Parathyroid adenoma (tissue), 2 donors: ENCODE data around the gene CHRDL2.

Experiments used
- H2AFZ ChIP-seq: fragments of 300-600 bp; sonication (generic); one replicate; pipeline ENCODE4 v1.7.0; 2017; ENCODE audit warnings: antibody characterized with exemption, mild to moderate bottlenecking
- H3K27ac ChIP-seq: fragments of 300-600 bp; sonication (generic); one replicate; pipeline ENCODE4 v1.7.0; 2017
- H3K27me3 ChIP-seq: fragments of 300-600 bp; sonication (generic); one replicate; pipeline ENCODE4 v1.7.0; 2017; ENCODE audit warnings: low read length; ENCODE audit not compliant: control insufficient read depth, insufficient read depth
- H3K36me3 ChIP-seq: fragments of 300-600 bp; sonication (generic); one replicate; pipeline ENCODE4 v1.7.0; 2017; ENCODE audit warnings: low read length; ENCODE audit not compliant: control insufficient read depth, insufficient read depth
- H3K4me1 ChIP-seq: fragments of 300-600 bp; sonication (generic); one replicate; pipeline ENCODE4 v1.7.0; 2017; ENCODE audit warnings: control low read depth
- H3K4me2 ChIP-seq: fragments of 300-600 bp; sonication (generic); one replicate; pipeline ENCODE4 v1.7.0; 2017; ENCODE audit warnings: low read length
- H3K4me3 ChIP-seq: fragments of 300-600 bp; sonication (generic); one replicate; pipeline ENCODE4 v1.7.0; 2017; ENCODE audit warnings: low read depth, low read length
- H3K79me2 ChIP-seq: fragments of 300-600 bp; sonication (generic); one replicate; pipeline ENCODE4 v1.7.0; 2017; ENCODE audit warnings: control low read depth
- H3K9ac ChIP-seq: fragments of 300-600 bp; sonication (generic); one replicate; pipeline ENCODE4 v1.7.0; 2017; ENCODE audit warnings: mild to moderate bottlenecking
- H3K9me3 ChIP-seq: fragments of 300-600 bp; sonication (generic); one replicate; pipeline ENCODE4 v1.7.0; 2017; ENCODE audit warnings: low read length; ENCODE audit not compliant: control insufficient read depth
- TF ChIP-seq, protein P1 (sequence below): fragments of 300-600 bp; sonication (generic); IDR thresholded peaks from one replicate; pipeline ENCODE4 v1.7.0; 2017; ENCODE audit warnings: antibody characterized with exemption, mild to moderate bottlenecking
- donor health status: primary hyperparathyroidism.

CHRDL2 gene

DNA sequence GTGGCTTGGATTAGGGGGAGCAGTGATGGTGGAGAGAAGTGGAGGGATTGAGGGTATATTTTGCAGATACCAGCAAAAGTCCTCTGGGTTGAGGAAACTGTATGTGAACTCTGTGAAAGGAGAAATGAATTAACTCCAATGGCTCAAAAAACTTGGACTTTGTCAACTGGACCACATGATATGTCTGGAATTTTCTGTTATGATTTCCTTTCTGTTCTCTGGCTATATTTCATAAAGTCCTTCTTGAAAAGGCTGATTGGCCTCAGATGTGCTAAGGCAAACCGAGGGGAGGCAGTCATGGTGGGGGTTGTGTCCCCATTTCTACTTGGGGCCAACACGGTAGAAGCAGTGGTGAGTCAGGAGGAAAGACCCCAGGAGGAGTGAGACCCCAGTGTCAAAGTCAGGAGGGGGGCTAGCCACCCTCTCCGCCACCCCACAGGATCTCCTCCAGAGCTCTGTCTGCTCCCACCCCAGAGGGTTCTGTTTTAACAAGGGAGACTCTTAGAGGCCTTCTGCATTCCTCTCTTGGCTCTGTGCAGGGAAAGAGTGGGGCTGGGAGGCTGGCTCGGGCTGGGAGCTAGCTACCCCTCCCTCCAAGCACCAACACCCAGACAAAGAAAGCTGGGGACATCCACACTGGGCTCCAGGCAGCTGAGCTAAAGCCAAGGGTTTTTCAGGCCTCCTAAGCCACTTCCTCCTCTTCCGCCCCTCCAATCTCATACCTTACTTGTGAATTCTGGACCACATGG, 13.8 kb downstream of the CHRDL2 start:
- no peak overlapping the region for H3K4me3 ChIP-seq
- no peak overlapping the region for H3K4me2 ChIP-seq
- no peak overlapping the region for H3K27ac ChIP-seq
- no peaks in the 10 kb centered on the region for H3K36me3 ChIP-seq
- H3K9me3 ChIP-seq = no peaks in the 10 kb centered on the region
- TF ChIP-seq, protein P1, sequence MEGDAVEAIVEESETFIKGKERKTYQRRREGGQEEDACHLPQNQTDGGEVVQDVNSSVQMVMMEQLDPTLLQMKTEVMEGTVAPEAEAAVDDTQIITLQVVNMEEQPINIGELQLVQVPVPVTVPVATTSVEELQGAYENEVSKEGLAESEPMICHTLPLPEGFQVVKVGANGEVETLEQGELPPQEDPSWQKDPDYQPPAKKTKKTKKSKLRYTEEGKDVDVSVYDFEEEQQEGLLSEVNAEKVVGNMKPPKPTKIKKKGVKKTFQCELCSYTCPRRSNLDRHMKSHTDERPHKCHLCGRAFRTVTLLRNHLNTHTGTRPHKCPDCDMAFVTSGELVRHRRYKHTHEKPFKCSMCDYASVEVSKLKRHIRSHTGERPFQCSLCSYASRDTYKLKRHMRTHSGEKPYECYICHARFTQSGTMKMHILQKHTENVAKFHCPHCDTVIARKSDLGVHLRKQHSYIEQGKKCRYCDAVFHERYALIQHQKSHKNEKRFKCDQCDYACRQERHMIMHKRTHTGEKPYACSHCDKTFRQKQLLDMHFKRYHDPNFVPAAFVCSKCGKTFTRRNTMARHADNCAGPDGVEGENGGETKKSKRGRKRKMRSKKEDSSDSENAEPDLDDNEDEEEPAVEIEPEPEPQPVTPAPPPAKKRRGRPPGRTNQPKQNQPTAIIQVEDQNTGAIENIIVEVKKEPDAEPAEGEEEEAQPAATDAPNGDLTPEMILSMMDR = no peak
- H3K9ac ChIP-seq = no peak overlapping the region
- no peak overlapping the region for H2AFZ ChIP-seq
- H3K4me1 ChIP-seq = no peaks in the 10 kb centered on the region
- no peaks in the 10 kb centered on the region for H3K79me2 ChIP-seq
- H3K27me3 ChIP-seq = no peaks in the 10 kb centered on the region

DNA sequence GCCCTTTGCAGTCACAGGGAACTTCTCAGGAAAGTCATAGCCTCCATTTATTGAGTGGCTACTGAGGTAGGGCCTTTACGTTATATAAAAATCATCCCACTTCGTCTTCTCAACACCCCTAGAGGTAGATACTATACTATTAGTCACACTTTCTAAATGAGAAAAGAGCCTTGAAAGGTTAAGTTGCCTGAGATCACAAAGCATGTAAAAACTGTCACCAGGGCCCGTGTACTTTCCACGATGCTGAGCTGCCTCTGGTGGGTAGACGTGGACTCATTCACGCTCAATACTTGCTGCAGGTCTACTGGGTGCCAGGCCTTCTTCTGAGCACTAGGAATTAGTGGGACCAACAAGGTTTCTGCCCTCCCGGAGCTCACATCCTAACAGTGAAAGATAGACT, 16.3 kb downstream of the CHRDL2 start:
- Histone ChIP-seq H3K9ac (no peak overlapping the region), H3K4me2 (no peak overlapping the region), H3K4me3 (no peak overlapping the region), H3K27ac (no peak overlapping the region), H2AFZ (no peak overlapping the region), H3K9me3 (no peaks in the 10 kb centered on the region), H3K27me3 (no peaks in the 10 kb centered on the region), H3K4me1 (no peaks in the 10 kb centered on the region), H3K79me2 (no peaks in the 10 kb centered on the region), H3K36me3 (no peaks in the 10 kb centered on the region)
- TF ChIP-seq, protein P1 = no peak

DNA sequence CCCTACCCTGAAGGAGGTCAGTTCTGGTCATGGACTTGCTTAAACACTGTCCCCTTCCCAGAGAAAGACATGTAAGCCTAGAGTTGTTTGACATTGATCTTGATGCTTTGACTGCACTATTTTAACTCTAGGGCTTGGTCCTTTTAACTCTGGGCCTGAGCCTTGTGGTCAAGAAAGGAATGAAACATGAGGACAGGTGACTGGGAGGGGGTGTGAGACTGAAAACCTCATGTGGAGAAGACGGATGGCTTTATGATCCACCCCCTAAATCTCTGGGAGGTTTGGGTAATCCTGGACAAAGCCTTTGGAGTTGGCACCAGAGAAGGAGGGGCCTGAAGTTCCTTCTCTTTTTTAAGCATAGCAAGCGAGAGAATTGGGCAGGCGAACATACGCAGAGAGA, 17.5 kb downstream of the CHRDL2 start:
- Histone ChIP-seq H3K79me2 (no peaks in the 10 kb centered on the region), H3K4me1 (no peaks in the 10 kb centered on the region), H3K36me3 (no peaks in the 10 kb centered on the region), H3K27ac (no peak overlapping the region), H2AFZ (no peak overlapping the region), H3K4me3 (no peak overlapping the region), H3K9ac (no peak overlapping the region), H3K4me2 (no peak overlapping the region), H3K9me3 (no peaks in the 10 kb centered on the region), H3K27me3 (no peaks in the 10 kb centered on the region)
- TF ChIP-seq, protein P1 = no peak

DNA sequence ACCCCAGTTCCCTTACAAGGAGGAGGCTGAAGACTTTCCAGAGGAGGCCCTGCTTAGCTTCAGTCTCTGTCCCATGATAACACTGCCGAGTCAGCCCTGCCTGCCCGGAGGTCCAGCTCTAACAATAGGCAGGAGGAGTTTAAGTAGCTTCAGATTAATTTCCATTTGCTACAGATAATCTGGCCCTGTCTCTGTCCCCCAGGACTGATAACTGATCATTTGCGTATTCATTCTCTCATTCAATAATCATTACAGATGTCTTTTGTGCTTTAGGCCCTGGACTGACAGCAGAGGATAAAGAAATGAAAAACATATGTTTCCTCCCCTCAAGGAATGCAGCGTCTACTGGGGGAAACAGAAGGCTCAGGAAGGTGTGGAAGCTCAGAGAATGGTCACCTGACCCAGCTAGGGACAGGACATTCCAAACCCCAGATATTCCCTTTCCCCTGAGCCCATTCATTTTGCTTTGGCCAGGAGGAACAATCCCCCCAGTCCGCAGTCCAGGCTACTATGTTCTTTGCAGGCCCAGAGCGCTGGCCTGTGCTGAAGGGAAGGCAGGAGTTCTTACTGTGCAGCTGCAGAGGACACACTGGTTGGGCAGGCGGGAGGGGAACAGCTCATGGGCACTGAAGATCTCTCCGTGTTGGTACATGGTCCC, 20.8 kb downstream of the CHRDL2 start:
- TF ChIP-seq, protein P1 = no peak
- no peak overlapping the region for H3K4me2 ChIP-seq
- H3K4me3 ChIP-seq = no peak overlapping the region
- no peaks in the 10 kb centered on the region for H3K4me1 ChIP-seq
- no peak overlapping the region for H2AFZ ChIP-seq
- no peak overlapping the region for H3K9ac ChIP-seq
- no peaks in the 10 kb centered on the region for H3K9me3 ChIP-seq
- H3K27me3 ChIP-seq = no peaks in the 10 kb centered on the region
- H3K36me3 ChIP-seq = no peaks in the 10 kb centered on the region
- no peaks in the 10 kb centered on the region for H3K79me2 ChIP-seq
- no peak overlapping the region for H3K27ac ChIP-seq
